HepG2 (cell line): ENCODE data around the gene TAF6. TPM values are rescaled to one million over a fixed set of nuclear protein-coding genes. Genes with fewer than 3 reads are reported as not detected.

Experiments used
- ATAC-seq: fragments of 200-7000 bp; cut with Tn5 transposase; 3 replicates; pipeline ENCODE4 v1.9.1; 2020; ENCODE audit warnings: mild to moderate bottlenecking, moderate library complexity
- BruUV-seq: library from RNA; stranded (reverse); fragments of 400-500 nt; replicated peaks from 2 replicates; lab custom pipeline; 2021; lab: Mats Ljungman, UMichigan
- CTCF ChIA-PET: fragments of 300-600 bp; formaldehyde crosslinking; extraction: SDS; loops from one replicate; lab custom pipeline; 2021; ENCODE audit warnings: low total read pairs, inconsistent platforms, low intra/inter-chr PET ratio; lab: Yijun Ruan, JAX
- POLR2A ChIA-PET: fragments of 350-600 bp; sonication (Branson Sonifier 250); formaldehyde crosslinking; loops from one replicate; lab custom pipeline; 2020; ENCODE audit warnings: antibody characterized with exemption, inconsistent platforms; lab: Yijun Ruan, JAX
- DNase-seq: peaks from one replicate; pipeline ENCODE4 v3.0.0-alpha.2; 2015; ENCODE audit warnings: low spot score
- FAIRE-seq: peaks from 3 replicates; lab custom pipeline; 2011; peaks lifted over from hg19 to GRCh38; lab: Jason Lieb, UNC
- H2AFZ ChIP-seq: one replicate; pipeline ENCODE4 v1.6.1; 2011; ENCODE audit warnings: low read length, inconsistent platforms
- H3K27ac ChIP-seq: fragments of 300-600 bp; 3 replicates; pipeline ENCODE4 v1.8.0; 2011; ENCODE audit warnings: mixed run types, mild to moderate bottlenecking, mixed read lengths, low read length, inconsistent platforms; ENCODE audit not compliant: insufficient read depth; ENCODE audit errors: extremely low read length
- H3K27me3 ChIP-seq, 2 experiments: fragments of 200-600 bp in 1 of 2; 2 replicates in 1 of 2; 3 replicates in 1 of 2; pipeline versions ENCODE4 v1.6.0 to v1.8.0; 2011; ENCODE audit warnings: low read length in 2 of 2, mild to moderate bottlenecking in 2 of 2, moderate library complexity in 2 of 2, inconsistent platforms in 1 of 2; ENCODE audit not compliant: insufficient read depth in 2 of 2, control insufficient read depth in 1 of 2
- H3K36me3 ChIP-seq, 2 experiments: fragments of 200-600 bp in 1 of 2; replicated peaks in 1 of 2; 2 replicates in 1 of 2; 3 replicates in 1 of 2; pipeline versions ENCODE4 v1.5.1 to v1.8.0; 2011; ENCODE audit warnings: low read length in 2 of 2, inconsistent platforms in 1 of 2; ENCODE audit not compliant: insufficient read depth in 2 of 2, control insufficient read depth in 1 of 2
- H3K4me1 ChIP-seq: 2 replicates; pipeline ENCODE4 v1.5.1; 2012; ENCODE audit warnings: low read length, inconsistent platforms; ENCODE audit not compliant: insufficient read depth
- H3K4me2 ChIP-seq: 2 replicates; pipeline ENCODE4 v1.6.0; 2011; ENCODE audit warnings: low read depth, low read length, inconsistent platforms
- H3K4me3 ChIP-seq, 3 experiments: fragments of 200-600 bp in 1 of 3; sonication (generic), shearing (Covaris generic) in 1 of 3; replicated peaks in 1 of 3; 2 replicates each; pipeline ENCODE4 v1.5.1; 2011 to 2016; ENCODE audit warnings: low read length in 3 of 3, inconsistent platforms in 2 of 3, low read depth in 2 of 3, mild to moderate bottlenecking in 2 of 3, control low read depth in 1 of 3, mixed read lengths in 1 of 3; ENCODE audit not compliant: insufficient read depth in 1 of 3
- H3K79me2 ChIP-seq: one replicate; pipeline ENCODE4 v1.6.1; 2011; ENCODE audit warnings: low read length, inconsistent platforms; ENCODE audit not compliant: insufficient read depth
- H3K9ac ChIP-seq: 2 replicates; pipeline ENCODE4 v1.6.0; 2011; ENCODE audit warnings: mild to moderate bottlenecking, low read depth, low read length, inconsistent platforms; ENCODE audit not compliant: insufficient read depth
- H3K9me3 ChIP-seq: 2 replicates; pipeline ENCODE4 v1.5.1; 2012; ENCODE audit warnings: mild to moderate bottlenecking, low read length
- H4K20me1 ChIP-seq: 2 replicates; pipeline ENCODE4 v1.6.0; 2011; ENCODE audit warnings: inconsistent platforms, mild to moderate bottlenecking, low read length, moderate library complexity; ENCODE audit not compliant: insufficient read depth
- AKAP8 ChIP-seq: sonication (generic); formaldehyde crosslinking; IDR thresholded peaks from 2 replicates; pipeline ENCODE4 v1.5.1; 2020; ENCODE audit warnings: mild to moderate bottlenecking, missing genetic modification reagents
- CREB3 ChIP-seq: sonication (generic); formaldehyde crosslinking; IDR thresholded peaks from 2 replicates; pipeline ENCODE4 v1.5.0; 2020; ENCODE audit warnings: missing genetic modification reagents
- ELF4 ChIP-seq: sonication (generic); formaldehyde crosslinking; IDR thresholded peaks from 2 replicates; pipeline ENCODE4 v1.5.0; 2020; ENCODE audit warnings: missing genetic modification reagents, mild to moderate bottlenecking, moderate library complexity, borderline replicate concordance
- ETV5 ChIP-seq: IDR thresholded peaks from 2 replicates; pipeline ENCODE4 v1.6.1; 2018; ENCODE audit warnings: missing biosample characterization, missing genetic modification reagents, inconsistent platforms, borderline replicate concordance
- FOSL2 ChIP-seq: sonication (generic); formaldehyde crosslinking; IDR thresholded peaks from 2 replicates; pipeline ENCODE4 v1.4.0; 2020; ENCODE audit warnings: missing genetic modification reagents
- PHF21A ChIP-seq: sonication (generic); formaldehyde crosslinking; IDR thresholded peaks from 2 replicates; pipeline ENCODE4 v1.5.0; 2020; ENCODE audit warnings: mild to moderate bottlenecking, missing genetic modification reagents
- SAFB2 ChIP-seq: sonication (generic); formaldehyde crosslinking; IDR thresholded peaks from 2 replicates; pipeline ENCODE4 v1.5.1; 2020; ENCODE audit warnings: missing genetic modification reagents, low read depth, mild to moderate bottlenecking, borderline replicate concordance
- YEATS4 ChIP-seq: sonication (generic); formaldehyde crosslinking; IDR thresholded peaks from 2 replicates; pipeline ENCODE4 v1.4.0; 2020; ENCODE audit warnings: missing genetic modification reagents, borderline replicate concordance
- ZBTB7A ChIP-seq: sonication (generic); formaldehyde crosslinking; IDR thresholded peaks from 2 replicates; pipeline ENCODE4 v1.8.0; 2022; ENCODE audit warnings: mild to moderate bottlenecking, missing genetic modification reagents
- ZNF609 ChIP-seq: sonication (generic); formaldehyde crosslinking; IDR thresholded peaks from 2 replicates; pipeline ENCODE4 v1.4.0; 2020; ENCODE audit warnings: mild to moderate bottlenecking, missing genetic modification reagents, borderline replicate concordance
- ZNF891 ChIP-seq: sonication (generic); formaldehyde crosslinking; IDR thresholded peaks from 2 replicates; pipeline ENCODE4 v1.5.0; 2020; ENCODE audit warnings: mild to moderate bottlenecking, missing genetic modification reagents
- ZSCAN31 ChIP-seq: sonication (generic); formaldehyde crosslinking; IDR thresholded peaks from 2 replicates; pipeline ENCODE4 v1.5.0; 2020; ENCODE audit warnings: low read depth, mild to moderate bottlenecking, missing genetic modification reagents
- WGBS: methylation state at CpG from one replicate; pipeline ENCODE4 v1.1.6; 2017; ENCODE audit warnings: low lambda C conversion rate; 5-methylcytosine and 5-hydroxymethylcytosine counted together
- in situ Hi-C: cut with HindIII; loops from 2 replicates; pipeline ENCODE4 v1.10.0; 2017; ENCODE audit warnings: low pct_unique_long_range_greater_than_20kb; ENCODE audit not compliant: extremely low pct_ligation_motif_present
- intact Hi-C: fragments of 100-400 bp; cut with micrococcal nuclease; formaldehyde crosslinking; loops from one replicate; pipeline ENCODE4 v1.10.0; 2022; ENCODE audit not compliant: unreplicated experiment
- polyA plus RNA-seq, 8 experiments: library from polyadenylated mRNA; depleted of rRNA in 3 of 8; stranded (reverse) in 7 of 8; unstranded in 1 of 8; fragments of >200 nt; fragmentation: Illumina TruSeq in 4 of 8; extraction: Trizol in 4 of 8; gene quantifications; 2 replicates each; pipeline versions ENCODE4 v1.2.1 to v1.2.3, GENCODE V29; 2011 to 2016; ENCODE audit warnings: low read depth in 4 of 8, missing spikeins in 1 of 8, mixed read lengths in 1 of 8; ENCODE audit not compliant: insufficient read depth in 1 of 8
- total RNA-seq, 5 experiments: library from RNA; depleted of rRNA; stranded (reverse); fragments of >200 nt; fragmentation: Illumina TruSeq; extraction: Trizol; gene quantifications; 2 replicates each; pipeline ENCODE4 v1.2.3, GENCODE V29; 2016; ENCODE audit warnings: low read depth in 1 of 5
- TF ChIP-seq, protein P1 (sequence below): sonication (generic); formaldehyde crosslinking; IDR thresholded peaks from 2 replicates; pipeline ENCODE4 v1.8.0; 2022; ENCODE audit warnings: missing genetic modification reagents, mild to moderate bottlenecking, inconsistent platforms, borderline replicate concordance

Gene TAF6
- total and polyA plus RNA-seq, 2 of the 13 experiments (the other 11 are each of a cell fraction or from before 2014, with no cell fraction given), result 12.9 to 18.8 TPM

DNA sequence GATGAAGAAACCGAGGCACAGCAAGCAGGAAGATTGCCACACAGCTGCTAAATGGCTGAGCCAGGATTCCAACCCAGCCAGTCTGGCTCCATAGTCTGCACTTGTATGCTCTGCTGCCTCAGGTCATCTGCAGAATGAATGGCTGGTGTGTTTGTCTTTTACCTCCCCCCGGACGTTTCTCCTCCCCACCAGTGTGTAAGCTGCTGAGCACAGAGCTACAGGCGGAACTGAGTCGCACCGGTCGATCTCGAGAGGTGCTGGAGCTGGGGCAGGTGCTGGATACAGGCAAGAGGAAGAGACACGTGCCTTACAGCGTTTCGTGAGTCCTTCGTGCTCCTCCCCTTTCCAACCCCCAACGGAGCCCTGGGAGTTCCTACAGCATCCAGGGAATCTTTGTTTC is 2.9 kb upstream of the TAF6 start:
- WGBS, result under 1% methylated on average over 13 of the region's 13 CpGs
- peak; percentile 62 for ATAC-seq
- Histone ChIP-seq H2AFZ (no peak overlapping the region), H3K4me1 (peaks cover 59% of the 10 kb centered on the region), H4K20me1 (no peaks in the 10 kb centered on the region), H3K4me2 (peak overlapping the region; percentile 66), H3K79me2 (peaks cover 13% of the 10 kb centered on the region), H3K27me3 (no peaks in the 10 kb centered on the region; a peak in 1 of 5 replicates), H3K9ac (0 out of 2 replicates have a peak overlapping the region, but pooled peaks have one; percentile 28), H3K27ac (peak overlapping the region; percentile 66), H3K4me3 (peak overlapping the region in 1 of 3 experiments; percentile 38; a peak in 2 of 6 replicates), H3K36me3 (no peaks in the 10 kb centered on the region), H3K9me3 (no peaks in the 10 kb centered on the region)
- POLR2A ChIA-PET, result interaction anchor here (2.2 to 2.3 kb wide), 2 partner anchors 21 to 27 kb away, joined by 6 to 24 read pairs; partner anchors contain the start of genes AP4M1, LAMTOR4 and MCM7
- BruUV-seq, result no TSS peak
- in situ Hi-C loops (no loop called here), intact Hi-C loops (no loop called here)
- peak; percentile 96 for FAIRE-seq
- CTCF ChIA-PET, result interaction anchor here (1.2 kb wide), 1 partner anchor 11 kb away, joined by 3 read pairs; no protein-coding TSS in a partner anchor
- DNase-seq, result peak; percentile 90
- TF ChIP-seq ZNF609 (CRISPR knock-in tag), result peak; percentile 55
- TF ChIP-seq SAFB2 (CRISPR knock-in tag), result 0 out of 2 replicates have a peak, but pooled peaks have one; percentile 24
- TF ChIP-seq, protein P1, sequence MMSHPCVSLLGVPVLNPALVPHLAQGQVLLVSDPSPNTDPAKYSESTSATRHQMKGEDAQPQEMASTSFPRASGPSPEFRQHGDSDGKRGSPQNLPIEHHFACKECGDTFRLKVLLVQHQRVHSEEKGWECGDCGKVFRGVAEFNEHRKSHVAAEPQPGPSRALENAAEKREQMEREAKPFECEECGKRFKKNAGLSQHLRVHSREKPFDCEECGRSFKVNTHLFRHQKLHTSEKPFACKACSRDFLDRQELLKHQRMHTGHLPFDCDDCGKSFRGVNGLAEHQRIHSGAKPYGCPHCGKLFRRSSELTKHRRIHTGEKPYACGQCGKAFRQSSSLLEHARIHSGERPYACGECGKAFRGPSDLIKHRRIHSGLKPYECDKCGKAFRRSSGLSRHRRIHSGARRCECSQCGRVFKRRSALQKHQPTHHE (CRISPR knock-in tag), result no peak
- peak; percentile 62; the same call in 1 of the 2 replicates for TF ChIP-seq ZSCAN31 (CRISPR knock-in tag)
- TF ChIP-seq ZBTB7A (CRISPR knock-in tag), result no peak
- peak; percentile 61; the same call in 1 of the 2 replicates for TF ChIP-seq AKAP8 (CRISPR knock-in tag)
- TF ChIP-seq YEATS4 (CRISPR knock-in tag), result peak; percentile 47; the same call in 1 of the 2 replicates
- peak; percentile 49; the same call in 1 of the 2 replicates for TF ChIP-seq FOSL2
- no peak for TF ChIP-seq CREB3
- TF ChIP-seq PHF21A (CRISPR knock-in tag), result peak; percentile 57; the same call in 1 of the 2 replicates
- TF ChIP-seq ZNF891 (CRISPR knock-in tag), result no peak
- no peak for TF ChIP-seq ELF4 (CRISPR knock-in tag)
- TF ChIP-seq ETV5 (CRISPR knock-in tag), result peak; percentile 87
